MG63 (cell line): ENCODE results near the gene ERCC4. TPM values are rescaled to one million over a fixed set of nuclear protein-coding genes. Genes with fewer than 3 reads are reported as not detected.

Source experiments
- DNase-seq: peaks from one replicate; pipeline ENCODE4 v3.0.0-alpha.2; 2020
- H3K27me3 ChIP-seq: fragments of 250-450 bp; sonication (Bioruptor Pico); 2 replicates; pipeline ENCODE4 v1.5.1; 2020; ENCODE audit warnings: mild to moderate bottlenecking, moderate library complexity
- H3K36me3 ChIP-seq: fragments of 250-450 bp; sonication (Bioruptor Pico); 2 replicates; pipeline ENCODE4 v1.5.1; 2020; ENCODE audit warnings: mild to moderate bottlenecking, moderate library complexity
- H3K4me3 ChIP-seq: fragments of 250-450 bp; sonication (Bioruptor Pico); 2 replicates; pipeline ENCODE4 v1.5.1; 2020; ENCODE audit warnings: mild to moderate bottlenecking, moderate library complexity
- H3K9me3 ChIP-seq: fragments of 250-450 bp; sonication (Bioruptor Pico); 2 replicates; pipeline ENCODE4 v1.5.1; 2020; ENCODE audit warnings: mild to moderate bottlenecking, moderate library complexity
- total RNA-seq: library from RNA; depleted of rRNA; stranded (reverse); fragments of >200 nt; shearing (Covaris generic); gene quantifications from 2 replicates; pipeline ENCODE4 v1.2.3, GENCODE V29; 2014; ENCODE audit warnings: low replicate concordance; rRNA removed

The ERCC4 gene
- total RNA-seq, 1 experiment from 2014 or later = 4.8 TPM

GRCh38 chr16:13995194-13995593 lies 75.2 kb downstream of the ERCC4 start:
- no peak for DNase-seq
- no peaks in the 10 kb centered on the region for H3K9me3 ChIP-seq
- no peak overlapping the region for H3K4me3 ChIP-seq
- H3K36me3 ChIP-seq = no peaks in the 10 kb centered on the region
- no peaks in the 10 kb centered on the region; the same call in 1 of the 2 replicates for H3K27me3 ChIP-seq

- H3K4me3 ChIP-seq = no peak overlapping the region
- no peaks in the 10 kb centered on the region for H3K9me3 ChIP-seq
- DNase-seq = no peak
- H3K36me3 ChIP-seq = no peaks in the 10 kb centered on the region
- no peaks in the 10 kb centered on the region; the same call in 1 of the 2 replicates for H3K27me3 ChIP-seq
Observed at GRCh38 chr16:13996778-13997288, 76.9 kb downstream of the ERCC4 start.

- Histone ChIP-seq H3K27me3 (no peaks in the 10 kb centered on the region; the same call in 1 of the 2 replicates), H3K4me3 (no peak overlapping the region), H3K36me3 (no peaks in the 10 kb centered on the region), H3K9me3 (no peaks in the 10 kb centered on the region)
- DNase-seq = no peak
Observed at GRCh38 chr16:13997526-13997925, 77.6 kb downstream of the ERCC4 start.

GRCh38 chr16:13997933-13998332 lies 78.0 kb downstream of the ERCC4 start:
- Histone ChIP-seq H3K4me3 (no peak overlapping the region), H3K9me3 (no peaks in the 10 kb centered on the region), H3K36me3 (no peaks in the 10 kb centered on the region), H3K27me3 (no peaks in the 10 kb centered on the region; the same call in 1 of the 2 replicates)
- DNase-seq = no peak

GRCh38 chr16:13999071-13999894 lies 79.3 kb downstream of the ERCC4 start:
- no peak for DNase-seq
- no peaks in the 10 kb centered on the region for H3K9me3 ChIP-seq
- no peaks in the 10 kb centered on the region for H3K36me3 ChIP-seq
- H3K27me3 ChIP-seq = no peaks in the 10 kb centered on the region
- H3K4me3 ChIP-seq = no peak overlapping the region

GRCh38 chr16:13999895-14000425 lies 80.0 kb downstream of the ERCC4 start:
- Histone ChIP-seq H3K4me3 (no peak overlapping the region), H3K36me3 (no peaks in the 10 kb centered on the region), H3K9me3 (no peaks in the 10 kb centered on the region), H3K27me3 (no peaks in the 10 kb centered on the region)
- DNase-seq = no peak

- H3K9me3 ChIP-seq = no peaks in the 10 kb centered on the region
Observed at GRCh38 chr16:14001521-14001920, 81.6 kb downstream of the ERCC4 start.

More at GRCh38 chr16:14001521-14001920, 81.6 kb downstream of the ERCC4 start:
- Histone ChIP-seq H3K36me3 (no peaks in the 10 kb centered on the region), H3K27me3 (no peaks in the 10 kb centered on the region), H3K4me3 (no peak overlapping the region)
- DNase-seq = no peak

Other genes with a start within 250 kb of the ERCC4 start
- gene MRTFB, start 151.2 kb downstream of the ERCC4 start, total RNA-seq = 1.3 TPM in 2 replicates